Spleen (tissue), 7 donors: ENCODE results near the gene HLA-DRA.

Experiments
- CTCF ChIP-seq, 11 experiments: fragments of 200-600 bp in 7 of 11; fragments of 450-650 bp in 4 of 11; sonication (generic) in 4 of 11; IDR thresholded peaks in 8 of 11; conservative IDR thresholded peaks in 3 of 11; 1 replicate in 7 of 11; 2 replicates in 4 of 11; pipeline versions ENCODE4 v1.4.0 to v1.8.0; 2016 to 2021; ENCODE audit warnings: antibody characterized with exemption in 11 of 11, inconsistent platforms in 4 of 11, mild to moderate bottlenecking in 1 of 11
- POLR2A ChIP-seq, 3 donors: fragments of 450-650 bp; IDR thresholded peaks; one replicate each; pipeline ENCODE4 v1.5.1; 2017; ENCODE audit warnings: antibody characterized with exemption in 3 of 3, mild to moderate bottlenecking in 1 of 3
- donor health status: DM: no; HTN: no; CAD: no; lungs with moderate emphysema.
- donor health status: DM: no; HTN: no; CAD: no.
- donor health status: DM: no; HTN: no; CAD: no.

- TF ChIP-seq CTCF (IDR thresholded peaks at IDR 0.05 in 8 of 11, conservative IDR thresholded peaks at IDR 0.05 in 3 of 11) (no peak), POLR2A (IDR thresholded peaks at IDR 0.05) (no peak)
Measured at GRCh38 chr6:32416036-32416435, 23.7 kb upstream of the HLA-DRA start.
